MCF 10A (cell line): ENCODE measurements around the gene MTERF1. TPM values are rescaled to one million over a fixed set of nuclear protein-coding genes. Genes with fewer than 3 reads are reported as not detected.

Source experiments
- BruUV-seq: library from RNA; stranded (reverse); fragments of 400-500 nt; replicated peaks from 2 replicates; lab custom pipeline; 2021; lab: Mats Ljungman, UMichigan
- CTCF ChIA-PET: fragments of 300-600 bp; sonication (Branson Sonifier 250); formaldehyde crosslinking; extraction: SDS; loops from one replicate; lab custom pipeline; 2021; ENCODE audit warnings: antibody characterized with exemption, inconsistent platforms; lab: Yijun Ruan, JAX
- POLR2A ChIA-PET: fragments of 300-600, 350-650 bp; sonication (Branson Sonifier 250); formaldehyde crosslinking; extraction: SDS; loops from one replicate; lab custom pipeline; 2020; ENCODE audit warnings: antibody characterized with exemption, inconsistent platforms; lab: Yijun Ruan, JAX
- DNase-seq: peaks from one replicate; pipeline ENCODE4 v3.0.0-alpha.2; 2018; ENCODE audit not compliant: unreplicated experiment
- H3K27ac Mint-ChIP-seq: one replicate; pipeline ENCODE4 v1.8.0; 2022; ENCODE audit warnings: mild to moderate bottlenecking, low read depth, mixed read lengths; ENCODE audit not compliant: unreplicated experiment
- H3K27me3 Mint-ChIP-seq: one replicate; pipeline ENCODE4 v1.8.0; 2022; ENCODE audit warnings: mixed read lengths; ENCODE audit not compliant: insufficient read depth, unreplicated experiment
- H3K36me3 Mint-ChIP-seq: one replicate; pipeline ENCODE4 v1.8.0; 2022; ENCODE audit warnings: mild to moderate bottlenecking, moderate library complexity, mixed read lengths; ENCODE audit not compliant: insufficient read depth, unreplicated experiment
- H3K4me1 Mint-ChIP-seq: one replicate; pipeline ENCODE4 v1.8.0; 2022; ENCODE audit warnings: mixed read lengths; ENCODE audit not compliant: insufficient read depth, unreplicated experiment
- H3K4me3 Mint-ChIP-seq: one replicate; pipeline ENCODE4 v1.8.0; 2022; ENCODE audit warnings: mild to moderate bottlenecking, moderate library complexity, mixed read lengths; ENCODE audit not compliant: unreplicated experiment
- H3K9me3 Mint-ChIP-seq: one replicate; pipeline ENCODE4 v1.8.0; 2022; ENCODE audit warnings: mixed read lengths; ENCODE audit not compliant: unreplicated experiment
- intact Hi-C: fragments of 100-400 bp; cut with micrococcal nuclease; formaldehyde crosslinking; loops from 2 replicates; pipeline ENCODE4 v1.14.1; 2022
- total RNA-seq: library from RNA; stranded (reverse); gene quantifications from 2 replicates; pipeline ENCODE4 v1.2.3, GENCODE V29; 2022
- TF ChIP-seq, protein P1 (sequence below): fragments of 200-600 bp; IDR thresholded peaks from one replicate; pipeline ENCODE4 v1.8.0; 2022; ENCODE audit warnings: antibody characterized with exemption, mild to moderate bottlenecking; ENCODE audit not compliant: unreplicated experiment

Gene MTERF1
- total RNA-seq, 1 experiment from 2014 or later, result 12.9 TPM

DNA sequence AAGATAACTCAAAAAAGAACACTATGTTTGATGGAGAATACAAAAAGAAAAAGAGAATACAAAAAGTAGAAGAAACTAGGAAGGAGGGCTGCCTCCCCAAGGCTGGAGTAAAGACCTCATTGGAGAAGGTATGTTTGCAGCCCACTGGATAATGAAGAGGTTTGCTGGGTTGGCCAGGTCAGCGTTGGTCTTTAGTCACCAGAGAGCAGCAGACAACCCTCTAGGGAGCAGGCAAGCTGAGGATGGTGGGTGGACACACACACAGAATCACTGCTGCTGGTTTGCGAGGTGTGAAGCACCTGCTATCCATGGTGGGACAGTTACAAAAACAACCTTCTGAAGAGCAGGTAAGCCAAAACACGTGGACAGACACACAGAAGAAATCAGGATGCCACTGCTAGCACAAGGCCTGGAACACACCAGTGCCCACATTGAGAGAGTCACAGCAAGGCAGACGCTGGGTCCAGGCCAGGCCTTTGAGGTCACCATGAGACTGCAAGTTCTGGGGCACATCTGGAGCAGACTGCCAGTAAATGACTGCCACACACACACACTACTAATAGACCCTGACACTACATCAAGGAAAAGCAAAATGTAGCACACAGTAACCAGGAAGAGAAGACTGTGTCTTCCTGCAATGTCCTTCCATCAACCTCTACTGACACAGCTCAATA lies 43.0 kb downstream of the MTERF1 start:
- Mint-ChIP-seq H3K9me3 (peaks cover 8% of the 10 kb centered on the region), H3K4me3 (no peak overlapping the region), H3K4me1 (no peaks in the 10 kb centered on the region), H3K27me3 (no peaks in the 10 kb centered on the region), H3K27ac (no peak overlapping the region), H3K36me3 (no peaks in the 10 kb centered on the region)
- TF ChIP-seq, protein P1, sequence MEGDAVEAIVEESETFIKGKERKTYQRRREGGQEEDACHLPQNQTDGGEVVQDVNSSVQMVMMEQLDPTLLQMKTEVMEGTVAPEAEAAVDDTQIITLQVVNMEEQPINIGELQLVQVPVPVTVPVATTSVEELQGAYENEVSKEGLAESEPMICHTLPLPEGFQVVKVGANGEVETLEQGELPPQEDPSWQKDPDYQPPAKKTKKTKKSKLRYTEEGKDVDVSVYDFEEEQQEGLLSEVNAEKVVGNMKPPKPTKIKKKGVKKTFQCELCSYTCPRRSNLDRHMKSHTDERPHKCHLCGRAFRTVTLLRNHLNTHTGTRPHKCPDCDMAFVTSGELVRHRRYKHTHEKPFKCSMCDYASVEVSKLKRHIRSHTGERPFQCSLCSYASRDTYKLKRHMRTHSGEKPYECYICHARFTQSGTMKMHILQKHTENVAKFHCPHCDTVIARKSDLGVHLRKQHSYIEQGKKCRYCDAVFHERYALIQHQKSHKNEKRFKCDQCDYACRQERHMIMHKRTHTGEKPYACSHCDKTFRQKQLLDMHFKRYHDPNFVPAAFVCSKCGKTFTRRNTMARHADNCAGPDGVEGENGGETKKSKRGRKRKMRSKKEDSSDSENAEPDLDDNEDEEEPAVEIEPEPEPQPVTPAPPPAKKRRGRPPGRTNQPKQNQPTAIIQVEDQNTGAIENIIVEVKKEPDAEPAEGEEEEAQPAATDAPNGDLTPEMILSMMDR, result no peak
- BruUV-seq, result no TSS peak
- CTCF ChIA-PET, result interaction anchor here (0.6 to 1.3 kb wide), 5 partner anchors 36 to 537 kb away, joined by 3 to 5 read pairs (median 3); no protein-coding TSS in a partner anchor
- intact Hi-C loops, result no loop called here
- no peak for DNase-seq
- POLR2A ChIA-PET, result no interaction called here

DNA sequence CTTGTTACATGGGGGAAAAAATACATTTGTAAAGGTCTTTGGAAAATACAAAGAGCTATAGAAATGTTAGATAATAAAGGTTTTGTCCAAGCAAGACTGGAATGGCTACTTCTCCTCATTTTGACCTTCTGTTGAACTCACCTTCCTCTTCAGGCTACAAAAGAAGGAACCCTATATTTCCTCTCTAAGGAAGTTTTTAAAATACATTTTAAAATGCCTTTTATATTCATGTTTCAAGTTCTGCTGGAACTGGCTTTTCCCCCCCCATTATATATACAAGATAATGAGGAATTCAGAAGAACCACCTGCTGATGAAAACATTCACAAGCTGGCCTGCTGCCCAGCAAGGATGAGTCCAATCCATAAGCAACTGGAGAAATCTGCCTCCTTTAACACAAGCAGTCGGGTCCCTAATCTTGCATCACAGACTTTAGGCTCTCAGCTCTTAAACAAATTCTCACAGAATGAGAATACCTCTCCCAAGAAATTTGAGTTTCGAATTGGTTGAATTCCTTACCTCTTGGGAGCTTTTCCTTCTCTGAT lies 44.6 kb downstream of the MTERF1 start:
- H3K27ac Mint-ChIP-seq, result no peak overlapping the region
- H3K27me3 Mint-ChIP-seq, result no peaks in the 10 kb centered on the region
- TF ChIP-seq, protein P1, result no peak
- H3K36me3 Mint-ChIP-seq, result no peaks in the 10 kb centered on the region
- DNase-seq, result peak; percentile 51
- no peaks in the 10 kb centered on the region for H3K4me1 Mint-ChIP-seq
- BruUV-seq, result no TSS peak
- H3K9me3 Mint-ChIP-seq, result no peaks in the 10 kb centered on the region
- no peak overlapping the region for H3K4me3 Mint-ChIP-seq
- intact Hi-C loops, result no loop called here
- CTCF ChIA-PET, result interaction anchor here (0.8 to 9.8 kb wide), 2 partner anchors 42 to 745 kb away, joined by 3 to 276 read pairs; partner anchors contain the start of gene MTERF1
- POLR2A ChIA-PET, result interaction anchor here (1.0 to 1.2 kb wide), 2 partner anchors 14 to 33 kb away, joined by 3 to 4 read pairs; no protein-coding TSS in a partner anchor

DNA sequence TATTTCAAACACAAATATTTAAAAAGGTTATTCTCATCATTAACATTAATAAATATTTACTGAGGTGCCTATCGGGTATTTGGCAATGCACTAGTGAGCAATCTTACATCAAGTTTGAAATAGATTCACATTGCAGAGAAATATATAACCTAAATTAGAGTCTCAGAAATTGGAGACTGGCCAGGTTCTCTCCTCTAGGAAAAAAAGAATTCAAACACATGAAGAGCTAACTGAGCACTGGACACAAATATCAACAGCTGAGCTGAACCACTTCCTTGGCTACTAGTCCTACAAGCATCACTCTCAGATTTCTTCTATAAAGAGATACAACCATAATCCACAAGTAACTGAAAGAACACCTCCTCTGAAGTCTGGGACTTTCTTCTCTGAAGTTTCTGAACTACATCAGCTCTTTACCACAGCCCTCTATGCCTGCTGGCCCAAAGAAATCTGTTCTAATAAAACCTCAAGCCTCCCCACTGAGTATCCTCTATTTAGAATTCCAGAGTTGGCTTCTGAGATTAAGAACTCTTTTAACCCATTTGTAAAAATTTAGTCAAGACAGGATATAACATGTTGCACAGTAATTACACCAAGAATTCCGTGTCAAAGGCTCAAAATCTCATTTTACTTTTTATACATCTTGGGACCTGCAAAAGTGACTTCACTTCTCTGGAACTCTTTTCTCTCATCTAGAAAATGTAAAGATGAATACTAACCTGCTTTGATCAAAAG lies 45.2 kb downstream of the MTERF1 start:
- BruUV-seq, result no TSS peak
- no peaks in the 10 kb centered on the region for H3K4me1 Mint-ChIP-seq
- H3K36me3 Mint-ChIP-seq, result no peaks in the 10 kb centered on the region
- ChIA-PET CTCF (interaction anchor here (1.0 to 9.8 kb wide), 2 partner anchors 14 to 43 kb away, joined by 3 to 276 read pairs; partner anchors contain the start of gene MTERF1), POLR2A (interaction anchor here (0.6 to 1.2 kb wide), 4 partner anchors 14 to 1009 kb away, joined by 3 to 4 read pairs (median 3); no protein-coding TSS in a partner anchor)
- H3K27me3 Mint-ChIP-seq, result no peaks in the 10 kb centered on the region
- no peak overlapping the region for H3K4me3 Mint-ChIP-seq
- H3K9me3 Mint-ChIP-seq, result no peaks in the 10 kb centered on the region
- intact Hi-C loops, result no loop called here
- TF ChIP-seq, protein P1, result no peak
- no peak for DNase-seq
- H3K27ac Mint-ChIP-seq, result no peak overlapping the region

DNA sequence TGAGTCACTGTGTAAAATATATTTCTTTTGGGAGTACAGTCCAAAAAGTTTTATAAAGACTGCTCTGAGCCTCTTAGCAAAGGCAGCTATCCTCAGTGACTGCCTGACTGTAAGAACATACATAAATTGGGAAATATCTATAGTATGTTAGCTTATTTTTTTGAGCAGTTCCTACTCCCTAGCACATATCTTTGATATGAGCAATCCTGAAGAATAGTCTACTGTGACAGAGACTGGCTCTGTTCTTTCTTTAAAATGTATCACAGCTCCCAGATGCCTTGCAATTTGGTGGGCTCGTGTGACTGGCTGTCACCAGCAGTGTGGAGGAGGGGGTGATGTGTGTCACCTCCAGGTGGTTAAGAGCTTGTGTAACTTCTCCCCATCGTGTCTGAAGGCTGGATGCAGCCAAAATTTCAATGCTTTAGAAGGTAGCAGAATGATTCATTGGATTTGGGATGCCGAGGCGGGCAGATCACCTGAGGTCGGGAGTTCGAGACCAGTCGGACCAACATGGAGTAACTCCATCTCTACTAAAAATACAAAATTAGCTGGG lies 47.9 kb downstream of the MTERF1 start:
- H3K36me3 Mint-ChIP-seq, result no peaks in the 10 kb centered on the region
- no TSS peak for BruUV-seq
- no peaks in the 10 kb centered on the region for H3K27me3 Mint-ChIP-seq
- no peak overlapping the region for H3K27ac Mint-ChIP-seq
- no peaks in the 10 kb centered on the region for H3K4me1 Mint-ChIP-seq
- DNase-seq, result no peak
- intact Hi-C loops, result no loop called here
- no peaks in the 10 kb centered on the region for H3K9me3 Mint-ChIP-seq
- TF ChIP-seq, protein P1, result no peak
- CTCF ChIA-PET, result interaction anchor here (0.6 to 9.8 kb wide), 9 partner anchors 10 to 1254 kb away, joined by 3 to 276 read pairs (median 4); partner anchors contain the start of gene MTERF1
- no peak overlapping the region for H3K4me3 Mint-ChIP-seq
- POLR2A ChIA-PET, result no interaction called here
